Measurements from ENCODE around the gene SPATC1L.

SPATC1L gene

GRCh38 chr21:46128106-46128932 lies 55.9 kb downstream of the SPATC1L start:
- TF ChIP-seq CTCF (IDR thresholded peaks at IDR 0.05; ENCODE audit: extremely low read depth, insufficient read depth, missing control alignments): no peak
- in situ Hi-C loops (cut with MboI; ENCODE audit: low pct_unique_long_range_greater_than_20kb, low sequenced_read_pairs, unreplicated experiment): no loop called here
- DNase-seq (ENCODE audit: low spot score): no peak

GRCh38 chr21:46127239-46128105 lies 56.8 kb downstream of the SPATC1L start:
- no peak for TF ChIP-seq CTCF (IDR thresholded peaks at IDR 0.05; ENCODE audit: extremely low read depth, insufficient read depth, missing control alignments)
- no peak for DNase-seq (ENCODE audit: low spot score)
- in situ Hi-C loops (cut with MboI; ENCODE audit: low pct_unique_long_range_greater_than_20kb, low sequenced_read_pairs, unreplicated experiment): no loop called here

- in situ Hi-C loops (cut with MboI; ENCODE audit: low pct_unique_long_range_greater_than_20kb, low sequenced_read_pairs, unreplicated experiment): no loop called here
- TF ChIP-seq CTCF (IDR thresholded peaks at IDR 0.05; ENCODE audit: extremely low read depth, insufficient read depth, missing control alignments): no peak
- no peak for DNase-seq (ENCODE audit: low spot score)
These were observed 57.7 kb downstream of the SPATC1L start for GRCh38 chr21:46126309-46127238.

- DNase-seq (ENCODE audit: low spot score): no peak
- in situ Hi-C loops (cut with MboI; ENCODE audit: low pct_unique_long_range_greater_than_20kb, low sequenced_read_pairs, unreplicated experiment): no loop called here
- no peak for TF ChIP-seq CTCF (IDR thresholded peaks at IDR 0.05; ENCODE audit: extremely low read depth, insufficient read depth, missing control alignments)
These were observed 58.4 kb downstream of the SPATC1L start for GRCh38 chr21:46125846-46126301.

GRCh38 chr21:46124926-46125845 lies 59.1 kb downstream of the SPATC1L start:
- no peak for TF ChIP-seq CTCF (IDR thresholded peaks at IDR 0.05; ENCODE audit: extremely low read depth, insufficient read depth, missing control alignments)
- in situ Hi-C loops (cut with MboI; ENCODE audit: low pct_unique_long_range_greater_than_20kb, low sequenced_read_pairs, unreplicated experiment): no loop called here
- DNase-seq (ENCODE audit: low spot score): no peak
